ENCODE results near the gene SCAMP3. TPM values are rescaled to one million over a fixed set of nuclear protein-coding genes. Genes with fewer than 3 reads are reported as not detected.

Gene SCAMP3
- total and polyA plus RNA-seq, 4 donors, result 14.9 to 47.0 (median 31.7) TPM

DNA sequence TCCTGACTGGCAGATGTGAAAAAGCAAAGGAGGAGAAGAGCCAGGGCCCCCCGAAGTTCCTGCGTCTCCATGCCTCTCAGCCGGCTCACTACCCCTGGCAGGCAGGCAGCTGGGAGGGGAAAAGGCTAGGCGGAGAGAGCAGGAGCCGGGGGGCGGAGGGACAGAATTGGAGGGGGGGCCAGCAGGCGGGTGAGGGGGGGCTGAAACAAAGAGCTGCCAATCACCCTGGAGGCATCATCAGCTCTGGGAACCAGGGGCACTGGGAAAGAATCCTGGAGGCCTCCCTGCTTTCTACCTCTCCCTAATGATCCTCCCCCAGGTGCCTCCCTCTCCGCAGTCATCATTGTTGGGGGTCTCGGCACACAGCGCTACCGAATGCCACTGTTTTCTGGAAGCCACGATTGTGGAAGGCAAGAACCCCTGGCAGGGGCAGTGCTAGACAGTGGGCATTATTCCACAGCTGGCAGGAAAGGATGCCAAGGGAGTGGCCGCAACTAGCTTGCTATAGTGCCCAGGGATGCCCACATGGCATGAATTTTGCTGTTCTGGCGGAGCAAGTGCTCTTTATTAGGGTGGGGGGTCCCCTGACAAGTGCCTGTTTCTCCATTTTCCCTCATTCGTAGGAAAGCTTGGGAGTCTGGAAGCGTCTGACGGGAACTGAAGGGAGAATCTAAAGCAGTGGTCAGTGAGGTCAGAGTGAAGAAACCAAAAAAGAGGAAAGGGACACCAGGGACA lies 54.2 kb downstream of the SCAMP3 start, which contains the start of gene THBS3:
Gene THBS3, minus strand, starts transcription at position 92 of the 735 bp plus-strand sequence. Its CDS starts 21 bp downstream, at position 71.
- Histone ChIP-seq H3K27me3 (ENCODE audit: control insufficient read depth in 4 of 4, insufficient read depth in 4 of 4, low read length in 3 of 4) (no peaks in the 10 kb centered on the region), H3K9ac (ENCODE audit: low read depth in 1 of 2, low read length in 2 of 2) (peak within 1 kb of the TSS; percentile 21 to 80), H3K36me3 (ENCODE audit: control insufficient read depth in 4 of 4, insufficient read depth in 3 of 4, low read depth in 1 of 4, low read length in 3 of 4) (peaks cover 0 to 7% (median under 1%) of the 10 kb centered on the region in 4 donors), H3K9me3 (ENCODE audit: control insufficient read depth in 4 of 4, low read length in 3 of 4) (no peaks in the 10 kb centered on the region), H3K4me1 (ENCODE audit: control insufficient read depth in 4 of 4, insufficient read depth in 4 of 4, low read length in 3 of 4) (peaks cover 2 to 28% (median 24%) of the 10 kb centered on the region in 4 donors), H3K4me3 (ENCODE audit: low read depth in 1 of 3, low read length in 3 of 3) (peak within 1 kb of the TSS; percentile 78 to 97 (median 81)), H3K27ac (ENCODE audit: low read depth in 1 of 2, low read length in 2 of 2) (peak within 1 kb of the TSS; percentile 88 to 96)
- no peak for DNase-seq (ENCODE audit: low spot score)
- TF ChIP-seq RXRA (IDR thresholded peaks at IDR 0.05), result no peak
- TF ChIP-seq YY1 (IDR thresholded peaks at IDR 0.05), result no peak
- TF ChIP-seq, protein P1, sequence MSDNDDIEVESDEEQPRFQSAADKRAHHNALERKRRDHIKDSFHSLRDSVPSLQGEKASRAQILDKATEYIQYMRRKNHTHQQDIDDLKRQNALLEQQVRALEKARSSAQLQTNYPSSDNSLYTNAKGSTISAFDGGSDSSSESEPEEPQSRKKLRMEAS (IDR thresholded peaks at IDR 0.05), result no peak
- TF ChIP-seq RAD21 (IDR thresholded peaks at IDR 0.05), result no peak
- TF ChIP-seq NR2F2 (IDR thresholded peaks at IDR 0.05), result no peak
- TF ChIP-seq, protein P2, sequence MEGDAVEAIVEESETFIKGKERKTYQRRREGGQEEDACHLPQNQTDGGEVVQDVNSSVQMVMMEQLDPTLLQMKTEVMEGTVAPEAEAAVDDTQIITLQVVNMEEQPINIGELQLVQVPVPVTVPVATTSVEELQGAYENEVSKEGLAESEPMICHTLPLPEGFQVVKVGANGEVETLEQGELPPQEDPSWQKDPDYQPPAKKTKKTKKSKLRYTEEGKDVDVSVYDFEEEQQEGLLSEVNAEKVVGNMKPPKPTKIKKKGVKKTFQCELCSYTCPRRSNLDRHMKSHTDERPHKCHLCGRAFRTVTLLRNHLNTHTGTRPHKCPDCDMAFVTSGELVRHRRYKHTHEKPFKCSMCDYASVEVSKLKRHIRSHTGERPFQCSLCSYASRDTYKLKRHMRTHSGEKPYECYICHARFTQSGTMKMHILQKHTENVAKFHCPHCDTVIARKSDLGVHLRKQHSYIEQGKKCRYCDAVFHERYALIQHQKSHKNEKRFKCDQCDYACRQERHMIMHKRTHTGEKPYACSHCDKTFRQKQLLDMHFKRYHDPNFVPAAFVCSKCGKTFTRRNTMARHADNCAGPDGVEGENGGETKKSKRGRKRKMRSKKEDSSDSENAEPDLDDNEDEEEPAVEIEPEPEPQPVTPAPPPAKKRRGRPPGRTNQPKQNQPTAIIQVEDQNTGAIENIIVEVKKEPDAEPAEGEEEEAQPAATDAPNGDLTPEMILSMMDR (IDR thresholded peaks at IDR 0.05; ENCODE audit: low read depth, low read length, missing input control), result no peak
- no peak for TF ChIP-seq HNF4A (conservative IDR thresholded peaks at IDR 0.05)
- TF ChIP-seq FOXA1 (IDR thresholded peaks at IDR 0.05), result no peak
- 37% methylated on average over 17 of the region's 17 CpGs for WGBS

DNA sequence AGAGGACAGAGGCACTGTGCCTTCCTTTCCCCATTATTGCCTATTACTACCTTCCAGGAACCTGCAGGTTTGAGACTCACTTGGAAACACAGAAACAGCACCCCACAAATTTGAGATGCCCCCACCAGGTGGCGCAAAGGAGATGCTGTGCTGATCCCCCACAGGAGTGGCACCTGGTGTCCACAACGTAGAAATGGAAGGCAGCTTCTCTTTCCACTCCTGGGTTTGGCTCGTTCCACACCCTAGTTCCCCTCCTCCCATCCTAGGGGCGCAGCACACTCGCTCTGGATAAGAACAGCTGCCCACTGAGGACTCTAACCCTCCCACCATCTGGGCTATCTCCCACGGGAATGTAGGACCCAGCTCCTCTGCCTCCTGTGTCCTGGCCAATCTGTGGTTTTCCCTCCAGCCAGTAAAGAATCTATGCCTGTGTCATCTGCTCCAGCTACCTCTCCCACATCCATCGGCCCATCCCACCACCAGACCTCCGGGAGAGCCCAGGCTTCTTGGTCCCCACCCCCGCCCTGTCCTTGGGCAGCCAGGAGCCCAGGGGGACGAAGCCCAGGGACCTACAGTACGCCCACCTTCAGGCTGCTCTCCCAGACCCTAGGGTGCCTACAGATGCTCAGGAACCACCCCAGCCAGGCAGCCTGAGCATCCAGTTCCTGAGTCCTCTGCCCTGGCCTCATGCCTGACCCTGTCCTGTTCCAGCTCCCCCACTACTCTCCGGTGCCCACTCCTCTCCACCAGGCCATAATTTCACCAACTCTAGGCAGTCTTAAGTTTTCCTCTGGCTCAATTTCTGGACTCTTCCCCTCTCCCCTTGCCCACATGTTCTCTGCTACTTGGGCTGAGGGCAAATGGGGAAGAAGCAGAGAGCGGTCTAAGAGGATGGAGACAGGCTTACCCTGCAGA lies 55.0 kb downstream of the SCAMP3 start:
- H3K4me1 ChIP-seq (ENCODE audit: control insufficient read depth in 4 of 4, insufficient read depth in 4 of 4, low read length in 3 of 4), result peaks cover 2 to 28% (median 24%) of the 10 kb centered on the region in 4 donors
- peak; percentile 92 for DNase-seq (ENCODE audit: low spot score)
- H3K27ac ChIP-seq (ENCODE audit: low read depth in 1 of 2, low read length in 2 of 2), result peak overlapping the region; percentile 88 to 96
- no peaks in the 10 kb centered on the region for H3K27me3 ChIP-seq (ENCODE audit: control insufficient read depth in 4 of 4, insufficient read depth in 4 of 4, low read length in 3 of 4)
- peak; percentile 78 to 86 for TF ChIP-seq RAD21 (IDR thresholded peaks at IDR 0.05)
- TF ChIP-seq, protein P3, sequence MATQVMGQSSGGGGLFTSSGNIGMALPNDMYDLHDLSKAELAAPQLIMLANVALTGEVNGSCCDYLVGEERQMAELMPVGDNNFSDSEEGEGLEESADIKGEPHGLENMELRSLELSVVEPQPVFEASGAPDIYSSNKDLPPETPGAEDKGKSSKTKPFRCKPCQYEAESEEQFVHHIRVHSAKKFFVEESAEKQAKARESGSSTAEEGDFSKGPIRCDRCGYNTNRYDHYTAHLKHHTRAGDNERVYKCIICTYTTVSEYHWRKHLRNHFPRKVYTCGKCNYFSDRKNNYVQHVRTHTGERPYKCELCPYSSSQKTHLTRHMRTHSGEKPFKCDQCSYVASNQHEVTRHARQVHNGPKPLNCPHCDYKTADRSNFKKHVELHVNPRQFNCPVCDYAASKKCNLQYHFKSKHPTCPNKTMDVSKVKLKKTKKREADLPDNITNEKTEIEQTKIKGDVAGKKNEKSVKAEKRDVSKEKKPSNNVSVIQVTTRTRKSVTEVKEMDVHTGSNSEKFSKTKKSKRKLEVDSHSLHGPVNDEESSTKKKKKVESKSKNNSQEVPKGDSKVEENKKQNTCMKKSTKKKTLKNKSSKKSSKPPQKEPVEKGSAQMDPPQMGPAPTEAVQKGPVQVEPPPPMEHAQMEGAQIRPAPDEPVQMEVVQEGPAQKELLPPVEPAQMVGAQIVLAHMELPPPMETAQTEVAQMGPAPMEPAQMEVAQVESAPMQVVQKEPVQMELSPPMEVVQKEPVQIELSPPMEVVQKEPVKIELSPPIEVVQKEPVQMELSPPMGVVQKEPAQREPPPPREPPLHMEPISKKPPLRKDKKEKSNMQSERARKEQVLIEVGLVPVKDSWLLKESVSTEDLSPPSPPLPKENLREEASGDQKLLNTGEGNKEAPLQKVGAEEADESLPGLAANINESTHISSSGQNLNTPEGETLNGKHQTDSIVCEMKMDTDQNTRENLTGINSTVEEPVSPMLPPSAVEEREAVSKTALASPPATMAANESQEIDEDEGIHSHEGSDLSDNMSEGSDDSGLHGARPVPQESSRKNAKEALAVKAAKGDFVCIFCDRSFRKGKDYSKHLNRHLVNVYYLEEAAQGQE (IDR thresholded peaks at IDR 0.05), result no peak
- TF ChIP-seq FOXA2 (IDR thresholded peaks at IDR 0.05), result no peak
- TF ChIP-seq YY1 (IDR thresholded peaks at IDR 0.05), result peak; percentile 69
- TF ChIP-seq, protein P4, sequence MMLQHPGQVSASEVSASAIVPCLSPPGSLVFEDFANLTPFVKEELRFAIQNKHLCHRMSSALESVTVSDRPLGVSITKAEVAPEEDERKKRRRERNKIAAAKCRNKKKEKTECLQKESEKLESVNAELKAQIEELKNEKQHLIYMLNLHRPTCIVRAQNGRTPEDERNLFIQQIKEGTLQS (IDR thresholded peaks at IDR 0.05), result no peak
- TF ChIP-seq, protein P2 (IDR thresholded peaks at IDR 0.05; ENCODE audit: low read depth, low read length, missing input control), result peak; percentile 79
- TF ChIP-seq, protein P5, sequence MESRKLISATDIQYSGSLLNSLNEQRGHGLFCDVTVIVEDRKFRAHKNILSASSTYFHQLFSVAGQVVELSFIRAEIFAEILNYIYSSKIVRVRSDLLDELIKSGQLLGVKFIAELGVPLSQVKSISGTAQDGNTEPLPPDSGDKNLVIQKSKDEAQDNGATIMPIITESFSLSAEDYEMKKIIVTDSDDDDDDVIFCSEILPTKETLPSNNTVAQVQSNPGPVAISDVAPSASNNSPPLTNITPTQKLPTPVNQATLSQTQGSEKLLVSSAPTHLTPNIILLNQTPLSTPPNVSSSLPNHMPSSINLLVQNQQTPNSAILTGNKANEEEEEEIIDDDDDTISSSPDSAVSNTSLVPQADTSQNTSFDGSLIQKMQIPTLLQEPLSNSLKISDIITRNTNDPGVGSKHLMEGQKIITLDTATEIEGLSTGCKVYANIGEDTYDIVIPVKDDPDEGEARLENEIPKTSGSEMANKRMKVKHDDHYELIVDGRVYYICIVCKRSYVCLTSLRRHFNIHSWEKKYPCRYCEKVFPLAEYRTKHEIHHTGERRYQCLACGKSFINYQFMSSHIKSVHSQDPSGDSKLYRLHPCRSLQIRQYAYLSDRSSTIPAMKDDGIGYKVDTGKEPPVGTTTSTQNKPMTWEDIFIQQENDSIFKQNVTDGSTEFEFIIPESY (IDR thresholded peaks at IDR 0.05), result no peak
- H3K9me3 ChIP-seq (ENCODE audit: control insufficient read depth in 4 of 4, low read length in 3 of 4), result no peaks in the 10 kb centered on the region
- H3K36me3 ChIP-seq (ENCODE audit: control insufficient read depth in 4 of 4, insufficient read depth in 3 of 4, low read depth in 1 of 4, low read length in 3 of 4), result peaks cover 0 to 6% (median under 1%) of the 10 kb centered on the region in 4 donors
- H3K9ac ChIP-seq (ENCODE audit: low read depth in 1 of 2, low read length in 2 of 2), result no peak overlapping the region
- 33% methylated on average over 13 of the region's 13 CpGs for WGBS
- H3K4me3 ChIP-seq (ENCODE audit: low read depth in 1 of 3, low read length in 3 of 3), result no peak overlapping the region
